Astrocyte (in vitro differentiated cells and primary cell): ENCODE data around the gene TKTL1. TPM values are rescaled to one million over a fixed set of nuclear protein-coding genes. Genes with fewer than 3 reads are reported as not detected.

Experiments
- DNase-seq: peaks from one replicate; pipeline ENCODE4 v3.0.0-alpha.2; 2010; ENCODE audit warnings: low read depth
- FAIRE-seq: peaks from 2 replicates; lab custom pipeline; 2011; peaks lifted over from hg19 to GRCh38; lab: Jason Lieb, UNC
- H2AFZ ChIP-seq: 2 replicates; pipeline ENCODE4 v1.6.0; 2012; ENCODE audit warnings: low read depth, low read length, inconsistent platforms
- H3K27ac ChIP-seq: 2 replicates; pipeline ENCODE4 v1.5.1; 2011; ENCODE audit warnings: low read depth, low read length, inconsistent platforms
- H3K27me3 ChIP-seq: 2 replicates; pipeline ENCODE4 v1.6.0; 2011; ENCODE audit warnings: low read length, inconsistent platforms; ENCODE audit not compliant: insufficient read depth
- H3K36me3 ChIP-seq: 2 replicates; pipeline ENCODE4 v1.5.1; 2011; ENCODE audit warnings: low read length, inconsistent platforms; ENCODE audit not compliant: insufficient read depth
- H3K4me1 ChIP-seq: 2 replicates; pipeline ENCODE4 v1.5.1; 2011; ENCODE audit warnings: low read length, inconsistent platforms; ENCODE audit not compliant: insufficient read depth
- H3K4me2 ChIP-seq: 2 replicates; pipeline ENCODE4 v1.6.0; 2012; ENCODE audit warnings: low read length, inconsistent platforms
- H3K4me3 ChIP-seq: 2 replicates; pipeline ENCODE4 v1.5.1; 2011; ENCODE audit warnings: low read depth, mild to moderate bottlenecking, low read length, inconsistent platforms; ENCODE audit not compliant: insufficient read depth
- H3K79me2 ChIP-seq: 2 replicates; pipeline ENCODE4 v1.6.0; 2012; ENCODE audit warnings: mild to moderate bottlenecking, low read length, inconsistent platforms; ENCODE audit not compliant: insufficient read depth
- H3K9ac ChIP-seq: 2 replicates; pipeline ENCODE4 v1.6.0; 2012; ENCODE audit warnings: mild to moderate bottlenecking, low read length, inconsistent platforms
- H3K9me3 ChIP-seq: 2 replicates; pipeline ENCODE4 v1.5.1; 2012; ENCODE audit warnings: low read depth, mild to moderate bottlenecking, low read length, inconsistent platforms; ENCODE audit not compliant: insufficient read depth
- H4K20me1 ChIP-seq: 2 replicates; pipeline ENCODE4 v1.6.0; 2012; ENCODE audit warnings: low read length, inconsistent platforms; ENCODE audit not compliant: insufficient read depth
- H3K27ac Mint-ChIP-seq: one replicate; pipeline ENCODE4 v1.8.0; 2021; ENCODE audit warnings: mild to moderate bottlenecking, mixed read lengths; ENCODE audit not compliant: unreplicated experiment
- H3K27me3 Mint-ChIP-seq: one replicate; pipeline ENCODE4 v1.8.0; 2021; ENCODE audit warnings: low read depth, mixed read lengths; ENCODE audit not compliant: unreplicated experiment
- H3K36me3 Mint-ChIP-seq: one replicate; pipeline ENCODE4 v1.8.0; 2021; ENCODE audit warnings: low read depth, mixed read lengths; ENCODE audit not compliant: unreplicated experiment
- H3K4me1 Mint-ChIP-seq: one replicate; pipeline ENCODE4 v1.8.0; 2021; ENCODE audit warnings: low read depth, mixed read lengths; ENCODE audit not compliant: unreplicated experiment
- H3K4me3 Mint-ChIP-seq: one replicate; pipeline ENCODE4 v1.8.0; 2021; ENCODE audit warnings: mild to moderate bottlenecking, moderate library complexity, mixed read lengths; ENCODE audit not compliant: unreplicated experiment
- H3K9me3 Mint-ChIP-seq: one replicate; pipeline ENCODE4 v1.8.0; 2021; ENCODE audit warnings: mild to moderate bottlenecking, mixed read lengths; ENCODE audit not compliant: unreplicated experiment
- CTCF ChIP-seq: IDR thresholded peaks from 2 replicates; pipeline ENCODE4 v1.5.1; 2011; ENCODE audit warnings: low read depth, mild to moderate bottlenecking, inconsistent platforms, low read length, moderate library complexity; ENCODE audit not compliant: insufficient read depth
- EZH2 ChIP-seq: IDR thresholded peaks from 2 replicates; pipeline ENCODE4 v1.6.1; 2012; ENCODE audit warnings: mild to moderate bottlenecking, low read length, inconsistent platforms; ENCODE audit not compliant: insufficient read depth
- total RNA-seq: library from RNA; stranded (reverse); gene quantifications from 2 replicates; pipeline ENCODE4 v1.2.1, GENCODE V29; 2021

Gene TKTL1
- total RNA-seq, 1 donor from 2014 or later: not detected

DNA sequence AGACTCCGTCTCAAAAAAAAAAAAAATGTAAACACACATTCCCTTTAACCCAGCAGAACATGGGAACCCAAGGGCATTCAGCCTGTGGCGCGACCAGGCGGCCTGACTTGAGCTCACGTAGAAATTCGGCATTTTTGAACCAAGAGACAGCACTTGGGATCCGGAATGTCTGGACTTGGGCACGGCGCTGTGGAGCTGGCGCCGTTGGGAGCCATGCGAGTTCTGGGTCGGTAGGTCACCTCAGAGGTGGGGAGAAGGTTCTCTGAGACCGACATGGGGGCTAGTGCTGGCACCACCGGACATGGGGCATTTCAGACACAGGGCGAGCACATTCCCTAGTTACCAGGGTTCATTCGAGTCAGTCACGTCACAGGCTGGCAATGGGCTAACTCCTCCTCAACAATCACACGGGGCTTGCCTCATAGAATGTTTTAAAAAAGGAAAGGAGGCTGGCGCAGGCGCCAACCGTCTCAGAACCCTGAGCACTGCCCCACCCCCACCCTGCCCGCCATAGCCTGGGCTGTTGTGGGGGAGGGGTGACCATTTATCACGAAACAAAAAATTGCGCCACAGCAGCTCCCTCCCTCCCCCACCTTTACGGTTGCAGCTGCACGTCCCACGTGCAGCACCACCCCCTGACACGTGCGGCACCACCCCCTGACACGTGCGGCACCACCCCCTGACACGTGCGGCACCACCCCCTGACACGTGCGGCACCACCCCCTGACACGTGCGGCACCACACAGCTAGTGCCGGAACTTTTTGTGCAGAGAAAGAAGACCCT lies 612 bp upstream of the TKTL1 start, which contains the start of gene TEX28:
TEX28 (minus strand) TSS at position 334 of the 784 bp plus-strand sequence. CDS start 3,007 bp downstream, outside the sequence.
- TF ChIP-seq EZH2 (no peak), CTCF (no peak)
- H3K27me3 ChIP-seq: no peaks in the 10 kb centered on the region
- no peak within 1 kb of the TSS for H3K4me2 ChIP-seq
- no peaks in the 10 kb centered on the region for H3K36me3 ChIP-seq
- no peak within 1 kb of the TSS for H3K27ac Mint-ChIP-seq
- FAIRE-seq (no peak), DNase-seq (no peak)
- H3K79me2 ChIP-seq: no peaks in the 10 kb centered on the region
- H3K36me3 Mint-ChIP-seq: no peaks in the 10 kb centered on the region
- no peak within 1 kb of the TSS for H3K27ac ChIP-seq
- H3K4me1 ChIP-seq: no peaks in the 10 kb centered on the region
- H3K9ac ChIP-seq: no peak within 1 kb of the TSS
- H3K27me3 Mint-ChIP-seq: no peaks in the 10 kb centered on the region
- H3K9me3 ChIP-seq: no peaks in the 10 kb centered on the region
- H3K4me3 ChIP-seq: no peak within 1 kb of the TSS
- H2AFZ ChIP-seq: no peak within 1 kb of the TSS
- no peaks in the 10 kb centered on the region for H3K9me3 Mint-ChIP-seq
- H3K4me3 Mint-ChIP-seq: no peak within 1 kb of the TSS
- H4K20me1 ChIP-seq: no peaks in the 10 kb centered on the region
- no peaks in the 10 kb centered on the region for H3K4me1 Mint-ChIP-seq

- no peak overlapping the region for H3K4me3 ChIP-seq
- Mint-ChIP-seq H3K27me3 (no peaks in the 10 kb centered on the region), H3K27ac (no peak overlapping the region), H3K9me3 (no peaks in the 10 kb centered on the region), H3K4me1 (no peaks in the 10 kb centered on the region), H3K4me3 (no peak overlapping the region), H3K36me3 (no peaks in the 10 kb centered on the region)
- DNase-seq: no peak
- H3K9me3 ChIP-seq: no peaks in the 10 kb centered on the region
- no peak overlapping the region for H3K4me2 ChIP-seq
- H3K79me2 ChIP-seq: no peaks in the 10 kb centered on the region
- no peak for FAIRE-seq
- no peaks in the 10 kb centered on the region for H4K20me1 ChIP-seq
- H3K4me1 ChIP-seq: no peaks in the 10 kb centered on the region
- TF ChIP-seq EZH2 (no peak), CTCF (no peak)
- no peak overlapping the region for H3K9ac ChIP-seq
- H3K36me3 ChIP-seq: no peaks in the 10 kb centered on the region
- no peak overlapping the region for H2AFZ ChIP-seq
- no peaks in the 10 kb centered on the region for H3K27me3 ChIP-seq
- no peak overlapping the region for H3K27ac ChIP-seq
Observed at GRCh38 chrX:154296731-154297130, 1.1 kb downstream of the TKTL1 start.

GRCh38 chrX:154298312-154298711 lies 2.7 kb downstream of the TKTL1 start:
- Histone ChIP-seq H2AFZ (no peak overlapping the region), H3K4me2 (no peak overlapping the region), H4K20me1 (no peaks in the 10 kb centered on the region), H3K36me3 (no peaks in the 10 kb centered on the region), H3K27ac (no peak overlapping the region), H3K79me2 (no peaks in the 10 kb centered on the region), H3K9me3 (no peaks in the 10 kb centered on the region), H3K27me3 (no peaks in the 10 kb centered on the region), H3K4me1 (no peaks in the 10 kb centered on the region), H3K9ac (no peak overlapping the region), H3K4me3 (no peak overlapping the region)
- Mint-ChIP-seq H3K36me3 (no peaks in the 10 kb centered on the region), H3K9me3 (no peaks in the 10 kb centered on the region), H3K27me3 (peaks cover 3% of the 10 kb centered on the region), H3K4me1 (no peaks in the 10 kb centered on the region), H3K27ac (no peak overlapping the region), H3K4me3 (no peak overlapping the region)
- DNase-seq (no peak), FAIRE-seq (no peak)
- TF ChIP-seq EZH2: no peak
